ENCODE data around the gene CEP83. TPM values are rescaled to one million over a fixed set of nuclear protein-coding genes. Genes with fewer than 3 reads are reported as not detected.

CEP83 gene
- total and polyA plus RNA-seq, 2 experiments from 2014 or later, result 29.8 to 33.7 TPM

- peak overlapping the region; percentile 95 for H3K27ac ChIP-seq (ENCODE audit: low read depth)
- 0 out of 2 replicates have a peak overlapping the region, but pooled peaks have one; percentile 8 for H3K4me3 ChIP-seq
- 0 out of 2 replicates have a peak, but pooled peaks cover 3% of the 10 kb centered on the region for H3K36me3 ChIP-seq (ENCODE audit: insufficient read depth)
- H3K27me3 ChIP-seq (ENCODE audit: insufficient read depth), result no peaks in the 10 kb centered on the region
- TF ChIP-seq, protein P1, sequence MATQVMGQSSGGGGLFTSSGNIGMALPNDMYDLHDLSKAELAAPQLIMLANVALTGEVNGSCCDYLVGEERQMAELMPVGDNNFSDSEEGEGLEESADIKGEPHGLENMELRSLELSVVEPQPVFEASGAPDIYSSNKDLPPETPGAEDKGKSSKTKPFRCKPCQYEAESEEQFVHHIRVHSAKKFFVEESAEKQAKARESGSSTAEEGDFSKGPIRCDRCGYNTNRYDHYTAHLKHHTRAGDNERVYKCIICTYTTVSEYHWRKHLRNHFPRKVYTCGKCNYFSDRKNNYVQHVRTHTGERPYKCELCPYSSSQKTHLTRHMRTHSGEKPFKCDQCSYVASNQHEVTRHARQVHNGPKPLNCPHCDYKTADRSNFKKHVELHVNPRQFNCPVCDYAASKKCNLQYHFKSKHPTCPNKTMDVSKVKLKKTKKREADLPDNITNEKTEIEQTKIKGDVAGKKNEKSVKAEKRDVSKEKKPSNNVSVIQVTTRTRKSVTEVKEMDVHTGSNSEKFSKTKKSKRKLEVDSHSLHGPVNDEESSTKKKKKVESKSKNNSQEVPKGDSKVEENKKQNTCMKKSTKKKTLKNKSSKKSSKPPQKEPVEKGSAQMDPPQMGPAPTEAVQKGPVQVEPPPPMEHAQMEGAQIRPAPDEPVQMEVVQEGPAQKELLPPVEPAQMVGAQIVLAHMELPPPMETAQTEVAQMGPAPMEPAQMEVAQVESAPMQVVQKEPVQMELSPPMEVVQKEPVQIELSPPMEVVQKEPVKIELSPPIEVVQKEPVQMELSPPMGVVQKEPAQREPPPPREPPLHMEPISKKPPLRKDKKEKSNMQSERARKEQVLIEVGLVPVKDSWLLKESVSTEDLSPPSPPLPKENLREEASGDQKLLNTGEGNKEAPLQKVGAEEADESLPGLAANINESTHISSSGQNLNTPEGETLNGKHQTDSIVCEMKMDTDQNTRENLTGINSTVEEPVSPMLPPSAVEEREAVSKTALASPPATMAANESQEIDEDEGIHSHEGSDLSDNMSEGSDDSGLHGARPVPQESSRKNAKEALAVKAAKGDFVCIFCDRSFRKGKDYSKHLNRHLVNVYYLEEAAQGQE (IDR thresholded peaks at IDR 0.05; ENCODE audit: unreplicated experiment), result no peak
- TF ChIP-seq ZNF331 (CRISPR knock-in tag; IDR thresholded peaks at IDR 0.05; ENCODE audit: low read depth), result no peak
- no peak for TF ChIP-seq JUNB (IDR thresholded peaks at IDR 0.05; ENCODE audit: unreplicated experiment)
- TF ChIP-seq CREB1 (CRISPR knock-in tag; IDR thresholded peaks at IDR 0.05; ENCODE audit: low read depth), result no peak
- no peak for TF ChIP-seq EZH2 (IDR thresholded peaks at IDR 0.05; ENCODE audit: low read depth, unreplicated experiment)
- TF ChIP-seq STAT1 (IDR thresholded peaks at IDR 0.05; ENCODE audit: unreplicated experiment), result no peak
- TF ChIP-seq EZH2phosphoT487 (IDR thresholded peaks at IDR 0.05; ENCODE audit: unreplicated experiment), result no peak
- TF ChIP-seq ZNF462 (CRISPR knock-in tag; IDR thresholded peaks at IDR 0.05), result no peak
- TF ChIP-seq NANOG (IDR thresholded peaks at IDR 0.05; ENCODE audit: borderline replicate concordance), result no peak
- no peak for TF ChIP-seq ZNF114 (CRISPR knock-in tag; IDR thresholded peaks at IDR 0.05)
- no peak for TF ChIP-seq POLR2AphosphoS5 (IDR thresholded peaks at IDR 0.05; ENCODE audit: low read depth)
- TF ChIP-seq, protein P2, sequence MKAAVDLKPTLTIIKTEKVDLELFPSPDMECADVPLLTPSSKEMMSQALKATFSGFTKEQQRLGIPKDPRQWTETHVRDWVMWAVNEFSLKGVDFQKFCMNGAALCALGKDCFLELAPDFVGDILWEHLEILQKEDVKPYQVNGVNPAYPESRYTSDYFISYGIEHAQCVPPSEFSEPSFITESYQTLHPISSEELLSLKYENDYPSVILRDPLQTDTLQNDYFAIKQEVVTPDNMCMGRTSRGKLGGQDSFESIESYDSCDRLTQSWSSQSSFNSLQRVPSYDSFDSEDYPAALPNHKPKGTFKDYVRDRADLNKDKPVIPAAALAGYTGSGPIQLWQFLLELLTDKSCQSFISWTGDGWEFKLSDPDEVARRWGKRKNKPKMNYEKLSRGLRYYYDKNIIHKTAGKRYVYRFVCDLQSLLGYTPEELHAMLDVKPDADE (IDR thresholded peaks at IDR 0.05), result no peak
- TF ChIP-seq, protein P3, sequence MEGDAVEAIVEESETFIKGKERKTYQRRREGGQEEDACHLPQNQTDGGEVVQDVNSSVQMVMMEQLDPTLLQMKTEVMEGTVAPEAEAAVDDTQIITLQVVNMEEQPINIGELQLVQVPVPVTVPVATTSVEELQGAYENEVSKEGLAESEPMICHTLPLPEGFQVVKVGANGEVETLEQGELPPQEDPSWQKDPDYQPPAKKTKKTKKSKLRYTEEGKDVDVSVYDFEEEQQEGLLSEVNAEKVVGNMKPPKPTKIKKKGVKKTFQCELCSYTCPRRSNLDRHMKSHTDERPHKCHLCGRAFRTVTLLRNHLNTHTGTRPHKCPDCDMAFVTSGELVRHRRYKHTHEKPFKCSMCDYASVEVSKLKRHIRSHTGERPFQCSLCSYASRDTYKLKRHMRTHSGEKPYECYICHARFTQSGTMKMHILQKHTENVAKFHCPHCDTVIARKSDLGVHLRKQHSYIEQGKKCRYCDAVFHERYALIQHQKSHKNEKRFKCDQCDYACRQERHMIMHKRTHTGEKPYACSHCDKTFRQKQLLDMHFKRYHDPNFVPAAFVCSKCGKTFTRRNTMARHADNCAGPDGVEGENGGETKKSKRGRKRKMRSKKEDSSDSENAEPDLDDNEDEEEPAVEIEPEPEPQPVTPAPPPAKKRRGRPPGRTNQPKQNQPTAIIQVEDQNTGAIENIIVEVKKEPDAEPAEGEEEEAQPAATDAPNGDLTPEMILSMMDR (conservative IDR thresholded peaks at IDR 0.05; ENCODE audit: low read depth in 2 of 2), result no peak
- peaks cover 4% of the 10 kb centered on the region; the same call in 1 of the 2 replicates for H3F3A ChIP-seq (replicated peaks; ENCODE audit: low read depth)
- peak; percentile 9; the same call in 2 of the 3 replicates for ATAC-seq
- Mint-ChIP-seq H3K9me3 (no peaks in the 10 kb centered on the region), H3K4me3 (peak overlapping the region; percentile 33; the same call in 1 of the 3 replicates), H3K27ac (peak overlapping the region; percentile 68), H3K36me3 (ENCODE audit: low read depth) (peaks cover 28% of the 10 kb centered on the region), H3K27me3 (ENCODE audit: insufficient read depth, low read depth, poor library complexity) (no peaks in the 10 kb centered on the region), H3K4me1 (peaks cover 43% of the 10 kb centered on the region)
- H3K9me2 ChIP-seq (ENCODE audit: insufficient read depth), result no peaks in the 10 kb centered on the region
- peak; percentile 33 for DNase-seq (ENCODE audit: low spot score)
- peaks cover 33% of the 10 kb centered on the region for H3K4me1 ChIP-seq (ENCODE audit: insufficient read depth)
- no peaks in the 10 kb centered on the region for H3K79me2 ChIP-seq (replicated peaks; ENCODE audit: insufficient read depth)
- H2AFZ ChIP-seq, result no peak overlapping the region
- no peaks in the 10 kb centered on the region for H4K20me1 ChIP-seq (replicated peaks; ENCODE audit: insufficient read depth)
- H3K4me2 ChIP-seq, result peak overlapping the region; percentile 29
These were observed 154.3 kb downstream of the CEP83 start for GRCh38 chr12:94305130-94305957.

Measured in GM23338 (cell line).